ENCODE data around the gene SUSD2.
A peak's percentile ranks its signal among the peaks of the same experiment; 100 is the strongest.

Gene SUSD2

GRCh38 chr22:24189249-24190158 lies 8.2 kb downstream of the SUSD2 start:
- DNase-seq (ENCODE audit: low read depth) = peak; percentile 72
- TF ChIP-seq CTCF (conservative IDR thresholded peaks at IDR 0.05; ENCODE audit: low read depth, low read length) = peak; percentile 97
- no peak overlapping the region for H3K4me3 ChIP-seq (ENCODE audit: low read depth, low read length)

GRCh38 chr22:24190159-24190540 lies 8.9 kb downstream of the SUSD2 start:
- TF ChIP-seq CTCF (conservative IDR thresholded peaks at IDR 0.05; ENCODE audit: low read depth, low read length) = no peak
- no peak overlapping the region for H3K4me3 ChIP-seq (ENCODE audit: low read depth, low read length)

GRCh38 chr22:24190596-24191208 lies 9.4 kb downstream of the SUSD2 start:
- TF ChIP-seq CTCF (conservative IDR thresholded peaks at IDR 0.05; ENCODE audit: low read depth, low read length) = no peak
- no peak overlapping the region for H3K4me3 ChIP-seq (ENCODE audit: low read depth, low read length)
- DNase-seq (ENCODE audit: low read depth) = no peak

More at GRCh38 chr22:24190159-24190540, 8.9 kb downstream of the SUSD2 start:
- DNase-seq (ENCODE audit: low read depth) = no peak

GRCh38 chr22:24191381-24191841 lies 10.1 kb downstream of the SUSD2 start:
- no peak overlapping the region for H3K4me3 ChIP-seq (ENCODE audit: low read depth, low read length)
- TF ChIP-seq CTCF (conservative IDR thresholded peaks at IDR 0.05; ENCODE audit: low read depth, low read length) = peak; percentile 11
- no peak for DNase-seq (ENCODE audit: low read depth)

- H3K4me3 ChIP-seq (ENCODE audit: low read depth, low read length) = no peak overlapping the region
- no peak for TF ChIP-seq CTCF (conservative IDR thresholded peaks at IDR 0.05; ENCODE audit: low read depth, low read length)
- no peak for DNase-seq (ENCODE audit: low read depth)
These were observed 10.6 kb downstream of the SUSD2 start for GRCh38 chr22:24191893-24192292.

- H3K4me3 ChIP-seq (ENCODE audit: low read depth, low read length) = no peak overlapping the region
- TF ChIP-seq CTCF (conservative IDR thresholded peaks at IDR 0.05; ENCODE audit: low read depth, low read length) = no peak
- DNase-seq (ENCODE audit: low read depth) = no peak
These were observed 17.4 kb downstream of the SUSD2 start for GRCh38 chr22:24198682-24199052.

Measured in choroid plexus epithelial cell (primary cell).